GM12864 (cell line): ENCODE measurements around the gene FAT1.

Experiments
- DNase-seq: peaks from one replicate; pipeline ENCODE4 v3.0.0-alpha.2; 2011; ENCODE audit warnings: low read depth
- H3K4me3 ChIP-seq: 2 replicates; pipeline ENCODE4 v1.5.1; 2011; ENCODE audit warnings: mild to moderate bottlenecking, low read depth, low read length, control low read depth
- TF ChIP-seq, protein P1 (sequence below): IDR thresholded peaks from 2 replicates; pipeline ENCODE4 v1.5.1; 2011; ENCODE audit warnings: low read depth, mild to moderate bottlenecking, moderate library complexity, low read length, control low read depth, inconsistent platforms; ENCODE audit errors: missing control alignments

The FAT1 gene

GRCh38 chr4:186737427-186737826 lies 13.8 kb upstream of the FAT1 start:
- no peak overlapping the region for H3K4me3 ChIP-seq
- TF ChIP-seq, protein P1, sequence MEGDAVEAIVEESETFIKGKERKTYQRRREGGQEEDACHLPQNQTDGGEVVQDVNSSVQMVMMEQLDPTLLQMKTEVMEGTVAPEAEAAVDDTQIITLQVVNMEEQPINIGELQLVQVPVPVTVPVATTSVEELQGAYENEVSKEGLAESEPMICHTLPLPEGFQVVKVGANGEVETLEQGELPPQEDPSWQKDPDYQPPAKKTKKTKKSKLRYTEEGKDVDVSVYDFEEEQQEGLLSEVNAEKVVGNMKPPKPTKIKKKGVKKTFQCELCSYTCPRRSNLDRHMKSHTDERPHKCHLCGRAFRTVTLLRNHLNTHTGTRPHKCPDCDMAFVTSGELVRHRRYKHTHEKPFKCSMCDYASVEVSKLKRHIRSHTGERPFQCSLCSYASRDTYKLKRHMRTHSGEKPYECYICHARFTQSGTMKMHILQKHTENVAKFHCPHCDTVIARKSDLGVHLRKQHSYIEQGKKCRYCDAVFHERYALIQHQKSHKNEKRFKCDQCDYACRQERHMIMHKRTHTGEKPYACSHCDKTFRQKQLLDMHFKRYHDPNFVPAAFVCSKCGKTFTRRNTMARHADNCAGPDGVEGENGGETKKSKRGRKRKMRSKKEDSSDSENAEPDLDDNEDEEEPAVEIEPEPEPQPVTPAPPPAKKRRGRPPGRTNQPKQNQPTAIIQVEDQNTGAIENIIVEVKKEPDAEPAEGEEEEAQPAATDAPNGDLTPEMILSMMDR: no peak
- no peak for DNase-seq

DNA sequence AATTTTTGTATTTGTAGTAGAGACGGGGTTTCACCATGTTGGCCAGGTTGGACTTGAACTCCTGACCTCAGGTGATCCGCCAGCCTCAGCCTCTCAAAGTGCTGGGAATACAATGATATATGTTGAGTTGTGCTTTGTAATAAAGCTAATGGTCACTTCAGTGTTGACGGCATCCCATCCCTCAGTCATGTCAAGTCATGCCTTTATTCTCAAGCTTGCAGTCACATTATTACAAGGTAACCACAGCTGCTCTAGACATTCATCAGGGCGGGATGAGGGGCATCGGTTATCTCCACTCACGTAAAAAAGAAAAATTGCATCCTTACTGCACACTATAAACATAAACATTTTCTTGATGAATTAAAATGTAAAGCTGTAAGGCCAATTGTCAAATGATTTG lies 12.8 kb upstream of the FAT1 start:
- TF ChIP-seq, protein P1: no peak
- DNase-seq: no peak
- no peak overlapping the region for H3K4me3 ChIP-seq

- no peak for DNase-seq
- TF ChIP-seq, protein P1: no peak
- H3K4me3 ChIP-seq: no peak overlapping the region
These were observed 10.6 kb upstream of the FAT1 start for GRCh38 chr4:186734251-186734650.

GRCh38 chr4:186733778-186734177 lies 10.1 kb upstream of the FAT1 start:
- TF ChIP-seq, protein P1: no peak
- DNase-seq: no peak
- no peak overlapping the region for H3K4me3 ChIP-seq

DNA sequence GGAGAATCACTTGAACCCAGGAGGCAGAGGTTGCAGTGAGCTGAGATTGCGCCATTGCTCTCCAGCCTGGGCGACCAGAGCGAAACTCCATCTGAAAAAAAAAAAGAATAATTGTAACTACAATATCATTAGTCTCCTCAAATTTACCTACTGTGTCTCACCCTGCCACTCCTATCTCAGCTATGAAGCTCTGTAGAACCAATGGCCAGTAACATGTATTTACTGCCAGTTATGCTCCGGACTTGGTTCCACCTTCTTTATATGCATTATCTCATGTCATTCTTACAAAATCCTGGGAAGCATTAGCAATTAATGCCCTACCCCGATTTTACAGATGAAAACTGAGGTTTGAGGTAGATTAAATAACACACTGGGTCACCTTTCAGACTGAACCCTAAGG lies 7.0 kb upstream of the FAT1 start:
- TF ChIP-seq, protein P1: no peak
- H3K4me3 ChIP-seq: no peak overlapping the region
- DNase-seq: no peak

DNA sequence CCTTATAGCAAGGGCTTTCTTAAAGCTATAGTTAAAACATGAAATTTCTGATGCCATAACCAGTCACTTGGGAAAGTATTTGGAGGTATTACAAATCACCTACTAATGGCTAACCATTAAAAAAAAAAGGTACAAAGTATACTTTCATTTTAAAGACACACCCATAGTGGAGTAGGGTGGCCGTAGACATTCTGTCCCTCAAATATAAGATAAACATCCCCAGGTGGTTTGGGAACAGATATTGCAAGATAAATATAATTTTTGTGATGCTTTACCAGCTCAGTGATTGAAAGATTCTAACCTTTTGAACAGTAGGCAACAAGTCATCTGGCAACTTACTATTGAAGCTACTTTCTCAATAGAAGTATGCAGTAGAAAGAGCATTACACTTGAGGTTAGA lies 6.2 kb upstream of the FAT1 start:
- TF ChIP-seq, protein P1: no peak
- no peak for DNase-seq
- H3K4me3 ChIP-seq: no peak overlapping the region

DNA sequence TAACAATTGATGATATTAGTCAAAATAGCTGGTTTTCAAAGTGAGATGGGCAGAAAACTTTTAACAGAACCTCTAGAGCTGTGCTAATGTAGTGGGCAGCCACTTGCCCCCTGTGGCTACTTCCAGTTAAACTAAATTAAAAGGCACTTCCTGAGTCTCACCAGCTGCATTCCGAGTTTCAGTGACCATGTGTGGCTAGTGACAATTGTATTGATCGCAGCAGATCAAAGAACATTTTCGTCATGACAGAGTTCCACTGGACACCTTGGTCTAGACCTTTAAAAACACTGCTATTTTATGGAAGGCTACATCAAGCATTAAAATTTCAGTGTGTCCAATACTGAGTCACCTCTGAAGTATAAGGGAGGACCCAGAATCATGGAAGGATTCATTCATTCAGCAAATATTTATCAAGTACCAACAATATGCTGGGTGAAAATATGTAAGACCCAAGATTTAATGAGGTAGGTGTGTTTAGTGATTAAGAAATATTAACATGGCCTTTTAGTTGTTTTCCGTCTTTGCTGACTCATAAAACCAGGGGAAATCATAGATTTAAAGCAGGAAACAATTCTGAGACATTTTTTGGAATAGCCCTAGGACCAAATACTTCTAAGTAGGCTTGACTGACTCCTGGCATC lies 5.1 kb upstream of the FAT1 start:
- TF ChIP-seq, protein P1: no peak
- no peak overlapping the region for H3K4me3 ChIP-seq
- no peak for DNase-seq
